Ovary (tissue), 3 donors: ENCODE results near the gene CROCC2.

ENCODE experiments used
- CTCF ChIP-seq, 3 donors: fragments of 450-650 bp in 2 of 3; fragments of 200-600 bp in 1 of 3; IDR thresholded peaks; one replicate each; pipeline versions ENCODE4 v1.5.1 to v1.8.0; 2016 to 2022; ENCODE audit warnings: antibody characterized with exemption in 3 of 3, mild to moderate bottlenecking in 1 of 3
- EP300 ChIP-seq: sonication (generic); formaldehyde crosslinking; IDR thresholded peaks from one replicate; pipeline ENCODE4 v1.6.1; 2017; ENCODE audit warnings: antibody characterized with exemption
- POLR2A ChIP-seq: fragments of 450-650 bp; IDR thresholded peaks from one replicate; pipeline ENCODE4 v1.6.1; 2017; ENCODE audit warnings: antibody characterized with exemption, mild to moderate bottlenecking, moderate library complexity
- donor health status: DM: no; HTN: no; CAD: no.

- TF ChIP-seq CTCF (IDR thresholded peaks at IDR 0.05) (no peak), POLR2A (no peak), EP300 (no peak)
Measured at GRCh38 chr2:240970816-240971215, 64.7 kb downstream of the CROCC2 start.
